ENCODE measurements around the gene KRTAP9-7. TPM values are rescaled to one million over a fixed set of nuclear protein-coding genes. Genes with fewer than 3 reads are reported as not detected.

Gene KRTAP9-7
- total RNA-seq, 2 experiments from 2014 or later = not detected

- Histone ChIP-seq H3K4me1 (ENCODE audit: insufficient read depth, low read length) (no peaks in the 10 kb centered on the region), H3K27me3 (ENCODE audit: control insufficient read depth in 1 of 2, insufficient read depth in 2 of 2, low read length in 2 of 2) (no peaks in the 10 kb centered on the region), H3K4me3 (ENCODE audit: low read length) (no peak overlapping the region), H3K9me3 (ENCODE audit: control insufficient read depth in 1 of 2, insufficient read depth in 1 of 2, low read length in 2 of 2) (no peaks in the 10 kb centered on the region), H3K36me3 (ENCODE audit: insufficient read depth, low read length) (no peaks in the 10 kb centered on the region), H3K27ac (ENCODE audit: low read depth in 1 of 2, low read length in 2 of 2) (no peak overlapping the region)
- peak overlapping the region; percentile 2 for H3K27ac Mint-ChIP-seq
- TF ChIP-seq CTCF (IDR thresholded peaks at IDR 0.05) = no peak
- H3K27me3 Mint-ChIP-seq = no peaks in the 10 kb centered on the region
- ChIA-PET POLR2A (interaction anchor here (1.1 kb wide), 1 partner anchor 24 kb away, joined by 4 read pairs; the partner anchor contains the start of gene KRTAP16-1), CTCF (no interaction called here)
- peaks cover 18% of the 10 kb centered on the region for H3K4me1 Mint-ChIP-seq (ENCODE audit: low read depth)
- intact Hi-C loops (cut with DNase I, micrococcal nuclease) = no loop called here
- ATAC-seq (ENCODE audit: poor library complexity) (peak; percentile 39), DNase-seq (peak in 1 of 14 experiments; percentile 2)
- peaks cover 6% of the 10 kb centered on the region for H3K9me3 Mint-ChIP-seq
- no peak overlapping the region for H3K4me3 Mint-ChIP-seq
- no peaks in the 10 kb centered on the region for H3K36me3 Mint-ChIP-seq (ENCODE audit: low read depth)
Measured at GRCh38 chr17:41284546-41284945, 9.0 kb downstream of the KRTAP9-7 start.

- intact Hi-C loops (cut with DNase I, micrococcal nuclease) = no loop called here
- Mint-ChIP-seq H3K36me3 (ENCODE audit: low read depth) (no peaks in the 10 kb centered on the region), H3K27ac (no peak overlapping the region), H3K4me1 (ENCODE audit: low read depth) (peaks cover 18% of the 10 kb centered on the region), H3K4me3 (no peak overlapping the region), H3K9me3 (no peaks in the 10 kb centered on the region), H3K27me3 (no peaks in the 10 kb centered on the region)
- Histone ChIP-seq H3K4me1 (ENCODE audit: insufficient read depth, low read length) (no peaks in the 10 kb centered on the region), H3K4me3 (ENCODE audit: low read length) (no peak overlapping the region), H3K36me3 (ENCODE audit: insufficient read depth, low read length) (no peaks in the 10 kb centered on the region), H3K9me3 (ENCODE audit: control insufficient read depth in 1 of 2, insufficient read depth in 1 of 2, low read length in 2 of 2) (no peaks in the 10 kb centered on the region), H3K27ac (ENCODE audit: low read depth in 1 of 2, low read length in 2 of 2) (no peak overlapping the region), H3K27me3 (ENCODE audit: control insufficient read depth in 1 of 2, insufficient read depth in 2 of 2, low read length in 2 of 2) (no peaks in the 10 kb centered on the region)
- CTCF ChIA-PET = no interaction called here
- DNase-seq (no peak), ATAC-seq (ENCODE audit: poor library complexity) (no peak)
- TF ChIP-seq CTCF (IDR thresholded peaks at IDR 0.05) = no peak
- POLR2A ChIA-PET = no interaction called here
Measured at GRCh38 chr17:41287050-41287449, 11.6 kb downstream of the KRTAP9-7 start.

- Histone ChIP-seq H3K4me3 (ENCODE audit: low read length) (no peak overlapping the region), H3K36me3 (ENCODE audit: insufficient read depth, low read length) (no peaks in the 10 kb centered on the region), H3K27me3 (ENCODE audit: control insufficient read depth in 1 of 2, insufficient read depth in 2 of 2, low read length in 2 of 2) (no peaks in the 10 kb centered on the region), H3K4me1 (ENCODE audit: insufficient read depth, low read length) (no peaks in the 10 kb centered on the region), H3K9me3 (ENCODE audit: control insufficient read depth in 1 of 2, insufficient read depth in 1 of 2, low read length in 2 of 2) (no peaks in the 10 kb centered on the region), H3K27ac (ENCODE audit: low read depth in 1 of 2, low read length in 2 of 2) (no peak overlapping the region)
- Mint-ChIP-seq H3K27me3 (peaks cover 4% of the 10 kb centered on the region), H3K27ac (no peak overlapping the region), H3K36me3 (ENCODE audit: low read depth) (no peaks in the 10 kb centered on the region), H3K4me1 (ENCODE audit: low read depth) (no peaks in the 10 kb centered on the region), H3K4me3 (no peak overlapping the region), H3K9me3 (peaks cover 2% of the 10 kb centered on the region)
- no peak for DNase-seq
- CTCF ChIA-PET = no interaction called here
- no peak for ATAC-seq (ENCODE audit: poor library complexity)
- intact Hi-C loops (cut with DNase I, micrococcal nuclease) = loop anchor here in 1 of 2 experiments (5.0 kb wide), 1 partner anchor 42 kb away; no protein-coding TSS in a partner anchor
- no peak for TF ChIP-seq CTCF (IDR thresholded peaks at IDR 0.05)
- POLR2A ChIA-PET = no interaction called here
Measured at GRCh38 chr17:41294016-41294415, 18.5 kb downstream of the KRTAP9-7 start.
